Panc1 (cell line): Measurements from ENCODE around the gene KCNH1.

Experiments
- REST ChIP-seq, 2 experiments: IDR thresholded peaks; 2 replicates each; pipeline ENCODE4 v1.6.1; 2011 to 2012; ENCODE audit warnings: low read depth in 2 of 2, control low read depth in 1 of 2, low read length in 1 of 2, mild to moderate bottlenecking in 1 of 2, moderate library complexity in 1 of 2; ENCODE audit not compliant: insufficient read depth in 1 of 2
- TF ChIP-seq, protein P1 (sequence below): fragments of 450-650 bp; IDR thresholded peaks from 2 replicates; pipeline ENCODE4 v1.5.1; 2017; ENCODE audit warnings: mild to moderate bottlenecking

GRCh38 chr1:210855440-210855839, 278.5 kb downstream of the KCNH1 start:
- TF ChIP-seq, protein P1, sequence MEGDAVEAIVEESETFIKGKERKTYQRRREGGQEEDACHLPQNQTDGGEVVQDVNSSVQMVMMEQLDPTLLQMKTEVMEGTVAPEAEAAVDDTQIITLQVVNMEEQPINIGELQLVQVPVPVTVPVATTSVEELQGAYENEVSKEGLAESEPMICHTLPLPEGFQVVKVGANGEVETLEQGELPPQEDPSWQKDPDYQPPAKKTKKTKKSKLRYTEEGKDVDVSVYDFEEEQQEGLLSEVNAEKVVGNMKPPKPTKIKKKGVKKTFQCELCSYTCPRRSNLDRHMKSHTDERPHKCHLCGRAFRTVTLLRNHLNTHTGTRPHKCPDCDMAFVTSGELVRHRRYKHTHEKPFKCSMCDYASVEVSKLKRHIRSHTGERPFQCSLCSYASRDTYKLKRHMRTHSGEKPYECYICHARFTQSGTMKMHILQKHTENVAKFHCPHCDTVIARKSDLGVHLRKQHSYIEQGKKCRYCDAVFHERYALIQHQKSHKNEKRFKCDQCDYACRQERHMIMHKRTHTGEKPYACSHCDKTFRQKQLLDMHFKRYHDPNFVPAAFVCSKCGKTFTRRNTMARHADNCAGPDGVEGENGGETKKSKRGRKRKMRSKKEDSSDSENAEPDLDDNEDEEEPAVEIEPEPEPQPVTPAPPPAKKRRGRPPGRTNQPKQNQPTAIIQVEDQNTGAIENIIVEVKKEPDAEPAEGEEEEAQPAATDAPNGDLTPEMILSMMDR = no peak
- peak in 1 of 2 experiments; percentile 48; a peak in 1 of 4 replicates for TF ChIP-seq REST (IDR thresholded peaks at IDR 0.05; ENCODE audit: insufficient read depth in 1 of 2, low read depth in 2 of 2, low read length in 1 of 2)
